H1 (cell line): ENCODE measurements around the gene TUBGCP6. TPM values are rescaled to one million over a fixed set of nuclear protein-coding genes. Genes with fewer than 3 reads are reported as not detected.

Experiments
- CTCF ChIA-PET: fragments of 300-600 bp; sonication (Branson Sonifier 250); formaldehyde crosslinking; loops from one replicate; lab custom pipeline; 2021; ENCODE audit not compliant: partially characterized antibody; lab: Charles Lee
- POLR2A ChIA-PET: fragments of 300-600 bp; sonication (Branson Sonifier 250); formaldehyde crosslinking; loops from one replicate; lab custom pipeline; 2021; ENCODE audit warnings: inconsistent platforms; ENCODE audit not compliant: partially characterized antibody; lab: Charles Lee
- DNase-seq, 2 experiments: peaks; one replicate each; pipeline versions ENCODE4 v3.0.0 to v3.0.0-alpha.2; 2010 to 2022; ENCODE audit warnings: low spot score in 2 of 2, low read depth in 1 of 2, mixed read lengths in 1 of 2
- FAIRE-seq: peaks from 2 replicates; lab custom pipeline; 2011; peaks lifted over from hg19 to GRCh38; lab: Jason Lieb, UNC
- H2AFZ ChIP-seq: 2 replicates; pipeline ENCODE4 v1.8.1; 2012; ENCODE audit warnings: low read length, inconsistent platforms
- H2AK5ac ChIP-seq: 2 replicates; pipeline ENCODE4 v1.6.1; 2013; ENCODE audit warnings: low read depth, low read length
- H2BK120ac ChIP-seq: replicated peaks from 2 replicates; pipeline ENCODE3; 2013; ENCODE audit warnings: low read depth, low read length, inconsistent platforms
- H2BK12ac ChIP-seq: 2 replicates; pipeline ENCODE4 v1.6.1; 2013; ENCODE audit warnings: low read depth, low read length
- H2BK15ac ChIP-seq: 2 replicates; pipeline ENCODE4 v1.6.1; 2013; ENCODE audit warnings: low read length
- H2BK20ac ChIP-seq: 2 replicates; pipeline ENCODE4 v1.6.1; 2013; ENCODE audit warnings: low read length
- H2BK5ac ChIP-seq: 2 replicates; pipeline ENCODE4 v1.6.1; 2013; ENCODE audit warnings: low read depth, low read length
- H3K14ac ChIP-seq: 2 replicates; pipeline ENCODE4 v1.6.1; 2013; ENCODE audit warnings: inconsistent platforms; ENCODE audit not compliant: insufficient read length
- H3K18ac ChIP-seq: 2 replicates; pipeline ENCODE4 v1.6.1; 2013; ENCODE audit warnings: low read length; ENCODE audit errors: extremely low read depth
- H3K23ac ChIP-seq: 2 replicates; pipeline ENCODE4 v1.6.1; 2013; ENCODE audit warnings: inconsistent platforms; ENCODE audit not compliant: insufficient read length
- H3K23me2 ChIP-seq: 2 replicates; pipeline ENCODE4 v1.6.1; 2013; ENCODE audit warnings: low read depth, low read length
- H3K27ac ChIP-seq: 2 replicates; pipeline ENCODE4 v1.6.1; 2011; ENCODE audit warnings: low read depth, low read length, inconsistent platforms
- H3K27me3 ChIP-seq, 4 experiments: replicated peaks in 1 of 4; 1 replicate in 1 of 4; 2 replicates in 3 of 4; pipeline versions ENCODE4 v1.6.1 to v1.8.1; 2011 to 2013; ENCODE audit warnings: low read length in 3 of 4, mild to moderate bottlenecking in 3 of 4, inconsistent platforms in 2 of 4, mixed read lengths in 2 of 4, moderate library complexity in 1 of 4; ENCODE audit not compliant: control insufficient read depth in 3 of 4, insufficient read depth in 3 of 4; ENCODE audit errors: extremely low read depth in 1 of 4
- H3K36me3 ChIP-seq, 4 experiments: 2 replicates each; pipeline versions ENCODE4 v1.6.1 to v1.8.1; 2011 to 2013; ENCODE audit warnings: mild to moderate bottlenecking in 4 of 4, low read length in 3 of 4, moderate library complexity in 2 of 4, control low read depth in 1 of 4, inconsistent platforms in 1 of 4; ENCODE audit not compliant: insufficient read depth in 4 of 4, control insufficient read depth in 2 of 4
- H3K4ac ChIP-seq: replicated peaks from 2 replicates; pipeline ENCODE3; 2013; ENCODE audit warnings: low read length, low read depth, mixed read lengths, inconsistent platforms; ENCODE audit not compliant: insufficient read length
- H3K4me1 ChIP-seq, 4 experiments: replicated peaks in 1 of 4; 1 replicate in 1 of 4; 2 replicates in 3 of 4; pipeline versions ENCODE4 v1.6.1 to v1.8.1; 2011 to 2013; ENCODE audit warnings: low read length in 3 of 4, inconsistent platforms in 2 of 4, mixed read lengths in 1 of 4; ENCODE audit not compliant: insufficient read depth in 4 of 4, control insufficient read depth in 3 of 4
- H3K4me2 ChIP-seq, 2 experiments: 2 replicates each; pipeline versions ENCODE4 v1.6.1 to v1.8.1; 2011 to 2013; ENCODE audit warnings: low read depth in 2 of 2, low read length in 2 of 2, control low read depth in 1 of 2, inconsistent platforms in 1 of 2, mild to moderate bottlenecking in 1 of 2; ENCODE audit not compliant: insufficient read depth in 1 of 2
- H3K4me3 ChIP-seq, 4 experiments: fragments of 200-600, 300-600 bp in 1 of 4; sonication (generic), shearing (Covaris generic), sonication (Bioruptor Twin) in 1 of 4; 2 replicates each; pipeline versions ENCODE4 v1.5.1 to v1.8.1; 2011 to 2016; ENCODE audit warnings: low read length in 4 of 4, low read depth in 3 of 4, control low read depth in 2 of 4, inconsistent platforms in 2 of 4, mild to moderate bottlenecking in 2 of 4, mixed read lengths in 1 of 4, moderate library complexity in 1 of 4; ENCODE audit not compliant: insufficient read depth in 2 of 4; ENCODE audit errors: extremely low read depth in 1 of 4
- H3K56ac ChIP-seq: replicated peaks from 2 replicates; pipeline ENCODE3; 2013; ENCODE audit warnings: low read depth, mild to moderate bottlenecking, mixed read lengths, low read length, inconsistent platforms; ENCODE audit not compliant: insufficient read length
- H3K79me1 ChIP-seq: 2 replicates; pipeline ENCODE4 v1.6.1; 2013; ENCODE audit warnings: low read depth, low read length, control low read depth
- H3K79me2 ChIP-seq, 2 experiments: 2 replicates each; pipeline versions ENCODE4 v1.6.1 to v1.8.1; 2012 to 2013; ENCODE audit warnings: low read length in 2 of 2, mild to moderate bottlenecking in 2 of 2, inconsistent platforms in 1 of 2; ENCODE audit not compliant: insufficient read depth in 2 of 2, control insufficient read depth in 1 of 2
- H3K9ac ChIP-seq, 4 experiments: replicated peaks in 1 of 4; 1 replicate in 1 of 4; 2 replicates in 3 of 4; pipeline versions ENCODE4 v1.6.1 to v1.8.1; 2011 to 2013; ENCODE audit warnings: low read depth in 3 of 4, low read length in 3 of 4, control low read depth in 2 of 4, mild to moderate bottlenecking in 2 of 4, moderate library complexity in 2 of 4, inconsistent platforms in 1 of 4; ENCODE audit errors: extremely low read depth in 1 of 4
- H3K9me3 ChIP-seq, 2 experiments: 2 replicates each; pipeline versions ENCODE4 v1.6.1 to v1.8.1; 2012 to 2013; ENCODE audit warnings: mild to moderate bottlenecking in 2 of 2, moderate library complexity in 2 of 2, control low read depth in 1 of 2, inconsistent platforms in 1 of 2, low read depth in 1 of 2, low read length in 1 of 2, mixed read lengths in 1 of 2; ENCODE audit not compliant: insufficient read depth in 2 of 2
- H4K20me1 ChIP-seq, 2 experiments: replicated peaks in 1 of 2; 2 replicates each; pipeline versions ENCODE3 to v1.8.1; 2011 to 2013; ENCODE audit warnings: inconsistent platforms in 2 of 2, low read length in 2 of 2, mild to moderate bottlenecking in 1 of 2; ENCODE audit not compliant: insufficient read depth in 2 of 2, control insufficient read depth in 1 of 2
- H4K5ac ChIP-seq: 2 replicates; pipeline ENCODE4 v1.6.1; 2013; ENCODE audit warnings: low read length, low read depth, mixed read lengths, inconsistent platforms; ENCODE audit not compliant: insufficient read length
- H4K8ac ChIP-seq: 2 replicates; pipeline ENCODE4 v1.8.0; 2013; ENCODE audit warnings: mild to moderate bottlenecking, moderate library complexity, low read length, inconsistent platforms; ENCODE audit not compliant: insufficient read depth; ENCODE audit errors: extremely low read depth
- H4K91ac ChIP-seq: replicated peaks from 2 replicates; pipeline ENCODE3; 2013; ENCODE audit warnings: low read length, mixed read lengths, inconsistent platforms; ENCODE audit not compliant: insufficient read length
- CBX5 ChIP-seq: fragments of 300-800, 300-1000 bp; sonication (generic); IDR thresholded peaks from 2 replicates; pipeline ENCODE4 v1.7.1; 2016; ENCODE audit warnings: antibody characterized with exemption, low read length, low read depth
- CREB1 ChIP-seq: IDR thresholded peaks from 2 replicates; pipeline ENCODE4 v1.6.1; 2012; ENCODE audit warnings: inconsistent platforms
- CTBP2 ChIP-seq: IDR thresholded peaks from 2 replicates; pipeline ENCODE4 v1.7.0; 2011; ENCODE audit warnings: borderline replicate concordance, mild to moderate bottlenecking, moderate library complexity, mixed read lengths, low read length; ENCODE audit not compliant: insufficient read depth, insufficient read length
- HDAC6 ChIP-seq: IDR thresholded peaks from one replicate; pipeline ENCODE4 v1.7.1; 2012; ENCODE audit warnings: low read depth, mild to moderate bottlenecking, inconsistent platforms, low read length, moderate library complexity
- JUN ChIP-seq: IDR thresholded peaks from 2 replicates; pipeline ENCODE4 v1.6.1; 2011; ENCODE audit warnings: low read depth, mild to moderate bottlenecking, improper control_type of control experiment, low read length
- RBBP5 ChIP-seq: IDR thresholded peaks from 2 replicates; pipeline ENCODE4 v1.7.1; 2012; ENCODE audit warnings: low read depth, mild to moderate bottlenecking, inconsistent platforms, low read length, moderate library complexity, borderline replicate concordance
- SIN3A ChIP-seq, 2 experiments: IDR thresholded peaks in 1 of 2; conservative IDR thresholded peaks in 1 of 2; 2 replicates each; pipeline ENCODE4 v1.6.1; 2011 to 2012; ENCODE audit warnings: low read length in 2 of 2, improper control_type of control experiment in 1 of 2, low read depth in 1 of 2, mild to moderate bottlenecking in 1 of 2
- SUZ12 ChIP-seq: fragments of 200-600 bp; sonication (generic); IDR thresholded peaks from 2 replicates; pipeline ENCODE4 v1.6.1; 2012; ENCODE audit warnings: mild to moderate bottlenecking, inconsistent platforms, low read length, moderate library complexity, mixed read lengths
- WGBS, 2 experiments: shearing (Covaris generic) in 1 of 2; methylation state at CpG; one replicate each; pipeline versions ENCODE4 v1.1.6 to v1.1.7; 2013 to 2015; ENCODE audit warnings: low lambda C conversion rate in 2 of 2, mixed read lengths in 2 of 2, inconsistent platforms in 1 of 2, low coverage in 1 of 2, missing lambda C conversion rate in 1 of 2; ENCODE audit not compliant: insufficient replicate concordance in 2 of 2, insufficient coverage in 1 of 2, insufficient read length in 1 of 2; ENCODE audit errors: extremely low coverage in 1 of 2, missing lambda C conversion rate in 1 of 2; 5-methylcytosine and 5-hydroxymethylcytosine counted together
- polyA plus RNA-seq, 7 experiments: library from polyadenylated mRNA; depleted of rRNA in 3 of 7; stranded (reverse) in 5 of 7; unstranded in 2 of 7; fragments of >200 nt in 5 of 7; fragments of 200-250 nt in 2 of 7; gene quantifications; 1 replicate in 5 of 7; 2 replicates in 1 of 7; 4 replicates in 1 of 7; pipeline versions ENCODE4 v1.2.1 to v1.2.3, GENCODE V29; 2011 to 2013; ENCODE audit warnings: missing spikeins in 2 of 7, mixed read lengths in 2 of 7
- total RNA-seq: library from RNA; stranded (reverse); fragmentation: NEBNext Ultra II Directional; extraction: Animal tissue kit (Norgen Biotek cat#: 25700); gene quantifications from 2 replicates; pipeline ENCODE4 v1.2.1, GENCODE V29; 2021
- TF ChIP-seq, protein P1 (sequence below): IDR thresholded peaks from 2 replicates; pipeline ENCODE4 v1.6.1; 2012; ENCODE audit warnings: low read length, inconsistent platforms

The TUBGCP6 gene
- total and polyA plus RNA-seq, 2 of the 8 experiments (the other 6 are each of a cell fraction or from before 2014, with no cell fraction given), result 24.2 to 24.7 TPM

DNA sequence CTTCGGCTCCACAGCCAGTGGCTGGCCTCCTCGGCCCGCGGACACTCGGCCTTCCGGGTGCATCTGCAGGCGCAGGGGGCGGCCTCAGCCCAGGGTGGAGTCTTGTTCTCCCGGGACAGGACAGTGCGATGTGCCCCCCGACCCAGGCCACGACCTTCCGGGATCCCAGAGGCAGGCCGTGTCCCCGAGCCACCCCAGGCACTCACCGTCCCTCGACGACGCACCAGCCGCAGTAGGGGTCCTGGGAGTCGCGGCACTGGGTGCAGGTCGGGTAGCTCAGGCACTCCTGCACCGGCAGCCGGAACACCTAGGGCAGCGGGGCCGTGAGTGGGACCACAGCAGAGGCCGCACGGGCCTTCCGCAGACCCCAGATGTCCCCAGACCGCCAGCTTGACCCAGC is 42.9 kb upstream of the TUBGCP6 start:
- Histone ChIP-seq H3K4ac (no peak overlapping the region), H3K14ac (no peak overlapping the region), H2BK5ac (no peak overlapping the region), H2BK12ac (no peak overlapping the region), H4K5ac (no peak overlapping the region), H3K4me2 (no peak overlapping the region), H2BK20ac (no peak overlapping the region), H3K9ac (no peak overlapping the region), H3K23ac (no peak overlapping the region), H3K79me2 (peaks cover 0 to 24% of the 10 kb centered on the region in 2 experiments; a peak in 2 of 4 replicates), H3K23me2 (no peaks in the 10 kb centered on the region), H4K91ac (no peak overlapping the region), H3K4me3 (no peak overlapping the region), H3K9me3 (no peaks in the 10 kb centered on the region), H3K56ac (no peak overlapping the region), H3K27me3 (no peaks in the 10 kb centered on the region), H4K20me1 (peaks cover 8 to 28% of the 10 kb centered on the region in 2 experiments), H3K18ac (no peak overlapping the region), H3K36me3 (peaks cover 8 to 59% (median 12%) of the 10 kb centered on the region in 4 experiments; a peak in 7 of 8 replicates), H3K4me1 (peaks cover 0 to 9% (median 5%) of the 10 kb centered on the region in 4 experiments; a peak in 6 of 7 replicates), H4K8ac (peak overlapping the region; percentile 25; the same call in 1 of the 2 replicates), H3K79me1 (peaks cover 11% of the 10 kb centered on the region), H3K27ac (no peak overlapping the region), H2AFZ (no peak overlapping the region), H2BK120ac (no peak overlapping the region), H2BK15ac (no peak overlapping the region), H2AK5ac (no peak overlapping the region)
- CTCF ChIA-PET, result interaction anchor here (1.0 to 1.1 kb wide), 3 partner anchors 11 to 38 kb away, joined by 3 to 5 read pairs (median 3); no protein-coding TSS in a partner anchor
- POLR2A ChIA-PET, result interaction anchor here (0.9 to 1.3 kb wide), 2 partner anchors 11 to 12 kb away, joined by 3 to 4 read pairs; no protein-coding TSS in a partner anchor
- TF ChIP-seq SUZ12 (no peak), CREB1 (no peak), SIN3A (conservative IDR thresholded peaks at IDR 0.05 in 1 of 2, IDR thresholded peaks at IDR 0.05 in 1 of 2; ENCODE audit: low read depth in 1 of 2, low read length in 2 of 2) (no peak), CTBP2 (no peak), HDAC6 (no peak), RBBP5 (no peak), CBX5 (no peak), JUN (no peak)
- TF ChIP-seq, protein P1, sequence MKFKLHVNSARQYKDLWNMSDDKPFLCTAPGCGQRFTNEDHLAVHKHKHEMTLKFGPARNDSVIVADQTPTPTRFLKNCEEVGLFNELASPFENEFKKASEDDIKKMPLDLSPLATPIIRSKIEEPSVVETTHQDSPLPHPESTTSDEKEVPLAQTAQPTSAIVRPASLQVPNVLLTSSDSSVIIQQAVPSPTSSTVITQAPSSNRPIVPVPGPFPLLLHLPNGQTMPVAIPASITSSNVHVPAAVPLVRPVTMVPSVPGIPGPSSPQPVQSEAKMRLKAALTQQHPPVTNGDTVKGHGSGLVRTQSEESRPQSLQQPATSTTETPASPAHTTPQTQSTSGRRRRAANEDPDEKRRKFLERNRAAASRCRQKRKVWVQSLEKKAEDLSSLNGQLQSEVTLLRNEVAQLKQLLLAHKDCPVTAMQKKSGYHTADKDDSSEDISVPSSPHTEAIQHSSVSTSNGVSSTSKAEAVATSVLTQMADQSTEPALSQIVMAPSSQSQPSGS, result no peak
- WGBS, 2 experiments, result 94% methylated on average over 29 of the region's 31 CpGs; no CpG with 5 or more reads in 1 of the 2 experiments
- DNase-seq (no peak), FAIRE-seq (no peak)
